Stimulated activated CD8-positive, alpha-beta memory T cell treated with anti-CD3 and anti-CD28 coated beads, Interleukin-7, amount 100 ng/mL, for 1 hour (primary cell): ENCODE data around the gene ZNF791.
A peak's percentile ranks its signal among the peaks of the same experiment; 100 is the strongest.
"Not testable (repeated sequence)": the region's sequence is repeated elsewhere in the genome, so short reads cannot be mapped to it uniquely, and the experiment has no call there.

Experiments used
- DNase-seq, 2 donors: peaks; one replicate each; pipeline ENCODE4 v3.0.0-alpha.2; 2020; ENCODE audit warnings: low read depth in 2 of 2

ZNF791 gene

DNA sequence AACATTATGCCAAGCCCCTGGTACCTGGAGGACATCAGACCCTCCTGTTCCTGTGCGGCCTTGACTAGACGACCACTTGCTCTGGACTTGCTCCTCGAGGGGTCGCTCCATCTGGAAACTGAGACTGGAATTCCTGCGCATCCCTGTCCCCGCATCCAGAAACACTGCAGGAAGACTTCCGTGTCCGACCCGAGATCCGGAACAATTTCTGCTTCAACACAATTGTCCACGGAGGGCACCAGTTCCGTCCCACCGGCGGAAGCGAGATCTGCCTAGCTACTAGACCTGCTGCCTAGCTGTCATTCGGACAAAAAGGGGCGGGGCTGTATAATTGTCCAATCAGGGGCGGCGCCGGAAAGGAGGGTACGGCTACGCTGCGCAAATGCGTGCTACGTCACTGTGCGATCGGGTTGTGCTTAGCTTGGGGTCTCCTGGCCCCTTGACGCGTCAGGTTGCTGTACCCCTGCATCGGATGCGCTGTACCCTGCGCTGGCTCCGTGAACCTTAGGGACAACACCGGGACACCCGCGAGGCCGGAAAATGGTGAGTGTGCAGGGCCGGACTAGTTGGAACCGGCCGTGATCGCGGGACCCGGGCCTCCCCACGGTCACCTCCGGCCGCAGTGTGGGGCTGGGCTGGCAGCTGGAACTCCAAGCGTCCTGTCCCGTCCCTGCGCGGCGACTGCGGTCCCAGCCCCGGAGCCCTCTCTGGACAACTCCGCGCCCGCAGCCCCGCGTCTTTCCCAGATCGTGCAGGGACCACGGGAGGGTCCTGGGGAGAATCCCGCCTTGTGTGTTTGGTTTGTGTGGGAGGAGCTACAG is at the start of gene ZNF791, which contains the start of gene ZNF490:
ZNF791 (plus strand) TSS at position 381 of the 821 bp plus-strand sequence; CDS start at position 541, 160 bp downstream.
ZNF490 (minus strand) TSS at position 274 of the 821 bp plus-strand sequence; CDS start at position 141, 133 bp downstream.
- DNase-seq, result peak; percentile 89 to 93

DNA sequence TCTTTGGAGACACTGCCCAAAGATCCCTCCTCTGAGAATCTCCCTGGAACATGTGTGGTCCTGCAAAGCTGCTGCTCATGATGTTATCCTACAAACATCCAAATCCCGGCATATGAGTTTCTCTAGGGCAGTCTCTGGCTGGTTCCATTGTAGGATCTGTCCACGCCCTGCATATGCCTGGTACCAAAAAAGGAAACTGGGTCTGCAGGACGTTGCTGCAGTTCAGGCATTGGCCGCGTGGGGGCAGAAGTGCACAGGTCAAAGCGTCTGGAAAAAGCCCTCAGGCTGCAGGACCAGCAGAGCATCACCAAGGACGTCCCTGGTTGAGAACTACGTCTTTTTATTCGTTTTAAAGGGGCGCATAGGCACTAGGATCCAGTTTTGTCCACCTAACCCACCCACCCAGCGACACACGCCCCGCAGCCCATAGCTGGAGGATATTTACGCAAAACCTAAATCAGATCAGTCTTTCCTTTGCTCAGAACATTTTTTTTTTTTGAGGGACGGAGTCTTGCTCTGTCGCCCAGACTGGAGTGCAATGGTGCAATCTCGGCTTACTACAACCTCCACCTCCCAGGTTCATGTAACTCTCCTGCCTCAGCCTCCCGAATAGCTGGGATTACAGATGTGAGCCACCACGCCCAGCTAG is 46.6 kb upstream of the ZNF791 start:
- peak; percentile 82 to 94 for DNase-seq

DNA sequence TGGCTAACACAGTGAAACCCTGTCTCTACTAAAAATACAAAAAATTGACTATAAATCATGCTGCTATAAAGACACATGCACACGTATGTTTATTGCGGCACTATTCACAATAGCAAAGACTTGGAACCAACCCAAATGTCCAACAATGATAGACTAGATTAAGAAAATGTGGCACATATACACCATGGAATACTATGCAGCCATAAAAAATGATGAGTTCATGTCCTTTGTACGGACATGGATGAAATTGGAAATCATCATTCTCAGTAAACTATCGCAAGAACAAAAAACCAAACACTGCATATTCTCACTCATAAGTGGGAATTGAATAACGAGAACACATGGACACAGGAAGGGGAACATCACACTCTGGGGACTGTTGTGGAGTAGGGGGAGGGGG is 44.3 kb upstream of the ZNF791 start:
- DNase-seq, result not testable (repeated sequence)

DNA sequence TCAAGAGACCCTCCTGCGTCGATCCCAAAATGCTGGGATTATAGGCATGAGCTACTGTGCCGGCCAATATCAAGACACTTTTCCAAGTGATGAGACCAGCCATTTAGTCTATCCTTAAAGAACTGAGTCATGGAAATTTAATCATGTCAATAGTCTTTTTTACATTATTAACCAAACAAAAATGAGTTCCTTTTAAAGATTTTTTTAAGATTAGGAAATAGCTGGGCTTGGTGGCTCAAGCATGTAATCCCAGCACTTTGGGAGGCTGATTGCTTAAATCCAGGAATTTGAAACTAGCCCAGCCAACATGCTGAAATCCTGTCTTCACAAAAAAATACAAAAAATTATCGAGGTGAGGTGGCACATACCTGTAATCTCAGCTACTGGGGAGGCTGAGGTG is 42.8 kb upstream of the ZNF791 start:
- no peak for DNase-seq

DNA sequence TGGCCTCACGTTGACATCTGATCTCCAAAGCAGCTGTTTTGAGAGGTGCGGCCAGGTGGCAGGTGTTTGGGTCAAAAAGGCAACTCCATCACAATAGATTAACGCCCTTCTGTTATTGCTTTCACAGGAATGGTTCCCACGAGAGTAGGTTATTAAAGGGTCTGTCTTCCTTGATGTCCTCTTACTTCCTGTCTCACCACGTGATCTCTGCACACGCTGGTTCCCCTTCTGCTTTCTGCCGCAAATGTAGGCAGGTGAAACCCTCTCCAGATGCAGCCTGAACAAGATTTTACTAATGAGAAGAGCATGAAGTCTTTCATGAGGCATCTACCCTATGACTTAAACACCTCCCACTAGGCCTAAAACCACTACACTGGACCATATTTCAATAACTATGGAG is 36.7 kb upstream of the ZNF791 start:
- DNase-seq, result no peak

DNA sequence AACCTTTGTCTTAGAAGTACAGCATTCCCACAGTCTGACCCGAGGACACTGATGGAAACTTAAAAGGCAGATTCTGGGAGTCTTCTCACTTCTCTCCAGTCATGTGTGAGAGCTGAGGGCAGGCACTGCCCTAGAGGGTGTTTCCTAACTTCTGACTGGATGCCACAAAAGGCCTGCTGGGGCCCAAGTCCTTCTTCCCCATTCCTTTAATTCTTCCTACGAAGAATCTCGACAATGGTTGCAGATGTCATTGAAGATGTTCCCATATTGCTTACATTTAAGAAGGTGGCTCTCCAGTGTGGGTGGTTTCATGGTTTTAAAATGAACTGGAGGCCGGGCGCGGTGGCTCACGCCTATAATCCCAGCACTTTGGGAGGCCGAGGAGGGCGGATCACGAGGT is 32.1 kb upstream of the ZNF791 start:
- no peak for DNase-seq

DNA sequence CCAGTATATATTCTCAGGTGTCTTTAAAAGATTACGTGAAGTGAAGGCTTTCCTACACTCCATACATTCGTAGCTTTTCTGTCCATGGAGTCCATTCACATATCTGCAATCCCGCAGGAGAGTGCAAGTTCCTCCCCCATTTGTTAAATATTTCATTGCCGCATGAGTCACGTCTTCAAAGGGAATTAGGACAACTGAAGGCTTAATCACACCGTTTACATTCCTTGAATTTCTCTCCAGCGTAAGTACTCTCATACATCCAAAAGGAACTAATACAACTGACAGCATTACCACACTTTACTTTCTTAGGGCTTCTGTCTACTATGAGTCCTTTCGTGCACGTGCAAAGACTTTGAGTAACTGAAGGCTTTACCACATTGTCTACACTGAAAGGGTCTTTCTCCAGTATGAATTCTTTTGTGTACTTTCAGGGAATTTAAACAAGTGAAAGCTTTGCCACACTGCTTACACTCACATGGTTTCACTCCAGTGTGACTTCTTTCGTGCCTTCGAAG is 30.5 kb upstream of the ZNF791 start:
- no peak for DNase-seq

DNA sequence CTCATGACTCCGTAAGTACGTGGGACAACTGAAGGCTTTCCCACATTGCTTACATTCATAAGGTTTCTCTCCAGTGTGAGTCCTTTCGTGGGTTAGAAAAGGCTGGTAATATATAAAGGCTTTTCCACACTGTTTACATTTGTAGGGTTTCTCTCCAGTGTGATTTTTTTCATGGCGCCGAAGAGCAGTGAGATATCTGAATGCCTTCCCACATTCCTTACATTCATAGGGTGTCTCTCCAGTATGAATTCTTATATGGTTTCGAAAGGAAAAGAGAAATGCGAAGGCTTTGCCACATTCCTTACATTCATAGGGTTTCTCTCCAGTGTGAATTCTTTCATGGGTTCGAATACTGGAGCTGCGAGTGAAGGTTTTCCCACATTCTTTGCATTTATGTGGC is 29.6 kb upstream of the ZNF791 start:
- no peak for DNase-seq

DNA sequence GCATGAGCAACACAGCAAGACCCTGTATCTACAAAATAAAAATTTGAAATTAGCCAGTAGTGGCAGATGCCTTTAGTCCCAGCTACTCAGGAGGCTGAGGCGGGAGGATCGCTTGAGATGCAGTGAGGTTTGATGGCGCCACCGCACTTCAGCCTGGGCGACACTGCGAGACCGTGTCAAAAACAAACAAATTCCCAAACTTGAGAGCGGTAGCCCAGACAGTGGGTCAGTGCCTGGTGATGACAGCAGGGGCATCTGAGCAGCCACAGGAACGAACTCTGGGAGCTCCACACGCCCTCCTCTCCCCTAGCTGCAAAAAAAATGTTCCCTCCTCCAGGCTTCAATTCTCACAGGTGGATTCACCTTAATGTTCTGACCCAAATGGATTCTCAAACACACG is 14.2 kb upstream of the ZNF791 start:
- no peak for DNase-seq

DNA sequence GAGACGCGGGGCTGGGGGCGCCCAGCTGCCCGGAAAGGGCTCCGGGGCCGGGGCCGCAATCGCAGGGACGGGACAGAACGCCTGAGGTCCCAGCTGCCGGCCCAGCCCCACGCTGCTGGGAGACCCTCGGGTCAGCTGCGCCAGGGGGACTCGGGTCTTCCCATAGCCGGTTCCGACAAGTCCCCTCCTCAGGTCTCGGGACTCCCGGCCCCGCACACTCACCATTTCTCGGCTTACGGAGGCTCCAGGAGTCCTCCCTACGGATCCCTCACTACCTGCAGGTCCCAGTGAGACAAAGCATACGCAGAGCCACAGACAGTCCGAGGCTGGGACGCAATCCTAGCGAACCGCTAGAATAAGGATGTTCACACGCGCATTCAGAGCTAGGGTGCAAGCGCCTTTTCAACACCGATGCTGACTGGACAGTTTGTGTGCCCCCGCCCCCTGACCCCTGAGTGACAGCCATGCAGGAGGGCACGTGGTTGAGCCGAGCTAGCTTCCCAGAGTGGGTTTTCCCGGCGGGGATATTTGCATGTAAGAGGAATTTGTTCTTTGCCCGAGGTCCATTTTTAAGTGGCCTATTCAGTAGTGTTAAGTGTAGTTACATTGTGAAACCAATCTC is 13.7 kb upstream of the ZNF791 start:
- DNase-seq, result no peak

DNA sequence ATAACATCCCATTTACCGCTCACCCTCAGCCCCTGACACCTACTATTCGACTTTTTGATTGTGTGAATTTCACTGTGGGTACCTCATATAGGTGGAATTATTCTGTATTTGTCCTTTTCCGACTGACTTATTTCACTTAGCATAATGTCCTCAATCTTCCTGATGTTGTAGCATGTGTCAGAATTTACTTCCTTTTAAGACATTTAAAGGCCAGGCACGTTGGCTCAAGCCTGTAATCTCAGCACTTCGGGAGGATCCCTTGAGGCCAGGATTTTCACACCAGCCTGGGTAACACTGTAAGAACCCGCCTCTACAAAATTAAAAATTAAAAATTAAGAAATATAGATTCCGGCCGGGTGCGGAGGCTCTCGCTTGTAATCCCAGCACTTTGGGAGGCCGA is 13.1 kb upstream of the ZNF791 start:
- DNase-seq, result no peak

DNA sequence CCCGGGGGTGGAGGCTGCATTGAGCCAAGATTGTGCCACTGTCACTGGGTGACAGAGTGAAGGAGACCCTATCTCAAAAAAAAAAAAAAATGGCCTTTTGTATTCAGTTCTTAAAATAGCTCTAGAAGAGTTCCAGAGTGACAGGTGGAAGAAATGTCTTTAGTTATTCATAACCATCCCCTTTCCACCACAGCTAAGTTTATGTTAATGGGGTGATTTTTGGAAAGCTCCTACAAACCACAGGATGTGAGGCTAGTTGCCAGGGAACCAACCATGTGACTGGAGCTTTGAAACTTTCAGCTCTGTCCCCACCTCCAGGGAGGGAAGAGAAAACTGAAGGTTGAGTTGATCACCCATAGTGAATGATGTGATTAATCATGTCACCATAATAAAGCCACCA is 7.0 kb upstream of the ZNF791 start:
- DNase-seq, result no peak

DNA sequence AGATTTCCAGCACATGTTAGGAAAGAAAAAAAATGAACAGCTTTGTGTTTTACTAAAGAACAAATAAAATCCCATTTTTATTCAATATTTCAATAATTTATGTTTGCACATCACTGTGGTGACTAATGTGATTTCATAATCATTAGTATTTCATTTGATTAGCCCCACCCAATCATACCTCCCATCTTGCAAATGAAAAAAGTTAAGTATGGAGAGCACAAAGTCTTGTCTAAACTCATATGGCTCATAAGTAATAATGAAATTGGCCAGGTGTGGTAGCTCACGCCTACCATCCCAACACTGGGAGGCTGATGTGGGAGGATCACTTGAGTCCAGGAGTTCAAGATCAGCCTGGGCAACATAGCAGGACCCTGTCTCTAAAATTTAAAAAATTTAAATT is 3.9 kb upstream of the ZNF791 start:
- no peak for DNase-seq

DNA sequence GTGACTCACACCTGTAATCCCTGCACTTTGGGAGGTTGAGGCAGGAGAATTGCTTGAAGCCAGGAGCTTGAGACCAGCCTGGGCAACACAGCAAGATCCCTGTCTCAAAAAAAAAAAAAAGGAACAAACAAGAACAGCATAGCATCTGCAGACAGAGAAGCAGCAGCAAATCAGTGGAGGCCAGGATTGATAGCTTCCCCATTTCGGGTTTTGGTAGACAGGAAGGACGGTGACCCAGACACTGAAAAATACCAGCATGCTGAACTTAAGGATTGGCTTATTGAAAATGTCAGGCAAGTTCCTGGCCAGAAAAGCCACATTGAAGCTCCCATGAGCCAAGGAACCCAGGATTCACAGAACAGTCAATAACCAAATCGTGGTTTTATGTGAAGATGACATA is 3.1 kb upstream of the ZNF791 start:
- no peak for DNase-seq

DNA sequence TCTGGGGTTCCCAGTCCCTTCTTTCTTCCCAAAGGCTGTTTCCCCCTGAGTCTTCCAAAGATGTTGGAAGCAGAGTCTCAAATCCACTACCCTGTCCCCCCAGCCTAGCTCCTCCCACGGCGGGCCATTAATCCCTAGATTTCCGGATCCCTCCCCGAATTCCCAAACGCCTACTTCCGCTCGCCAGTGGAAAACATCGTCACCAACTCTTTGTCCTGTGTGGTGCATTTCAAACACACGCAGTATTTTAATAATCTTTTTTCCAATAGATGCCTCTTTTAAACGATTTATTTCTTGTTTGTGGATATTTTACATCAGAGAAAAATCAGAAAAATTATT is 610 bp downstream of the ZNF791 start:
- DNase-seq, result no peak

DNA sequence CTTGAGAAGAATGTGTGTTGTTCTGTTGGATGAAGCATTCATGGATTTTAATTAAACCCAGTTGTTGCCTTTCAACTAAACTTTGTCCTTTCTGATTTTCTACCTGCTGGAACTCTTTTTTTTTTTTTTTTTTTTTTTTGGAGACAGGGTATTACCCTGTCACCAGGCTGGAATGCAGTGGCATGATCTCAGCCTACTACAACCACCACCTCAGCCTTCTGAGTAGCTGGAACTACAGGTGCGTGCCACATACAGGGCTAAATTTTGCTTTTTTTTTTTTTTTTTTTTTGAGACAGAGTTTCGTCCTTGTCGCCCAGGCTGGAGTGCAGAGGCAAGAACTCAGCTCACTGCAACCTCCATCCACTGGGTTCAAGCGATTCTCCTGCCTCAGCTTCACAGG is 6.9 kb downstream of the ZNF791 start:
- DNase-seq, result no peak

DNA sequence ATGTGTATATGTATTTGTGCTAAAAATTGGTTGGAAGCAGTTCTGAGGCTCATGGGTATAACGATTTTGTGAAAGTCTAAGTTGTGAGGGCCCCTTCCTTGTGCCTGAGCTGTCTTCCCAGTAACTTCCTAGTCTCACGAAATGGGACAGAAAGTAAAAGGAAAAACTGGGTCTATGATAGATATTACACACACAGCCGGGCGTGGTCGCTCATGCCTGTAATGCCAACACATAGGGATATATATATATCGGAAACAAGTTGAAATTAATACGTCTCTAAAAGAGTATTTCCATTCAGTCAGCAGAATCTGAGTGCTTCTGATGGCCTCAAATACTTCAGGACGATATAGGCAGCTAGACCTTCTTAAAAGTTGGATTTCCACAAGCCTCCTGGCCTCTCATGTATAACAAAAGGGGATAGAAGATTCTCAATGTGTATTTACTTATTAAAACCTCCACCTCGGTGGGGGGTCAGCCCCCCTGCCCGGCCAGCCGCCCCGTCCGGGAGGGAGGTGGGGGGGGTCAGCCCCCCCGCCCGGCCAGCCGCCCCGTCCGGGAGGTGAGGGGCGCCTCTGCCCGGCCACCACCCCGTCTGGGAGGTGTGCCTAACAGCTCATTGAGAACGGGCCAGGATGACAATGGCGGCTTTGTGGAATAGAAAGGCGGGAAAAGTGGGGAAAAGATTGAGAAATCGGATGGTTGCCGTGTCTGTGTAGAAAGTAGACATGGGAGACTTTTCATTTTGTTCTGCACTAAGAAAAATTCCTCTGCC is 10.7 kb downstream of the ZNF791 start:
- DNase-seq, result not testable (repeated sequence)

DNA sequence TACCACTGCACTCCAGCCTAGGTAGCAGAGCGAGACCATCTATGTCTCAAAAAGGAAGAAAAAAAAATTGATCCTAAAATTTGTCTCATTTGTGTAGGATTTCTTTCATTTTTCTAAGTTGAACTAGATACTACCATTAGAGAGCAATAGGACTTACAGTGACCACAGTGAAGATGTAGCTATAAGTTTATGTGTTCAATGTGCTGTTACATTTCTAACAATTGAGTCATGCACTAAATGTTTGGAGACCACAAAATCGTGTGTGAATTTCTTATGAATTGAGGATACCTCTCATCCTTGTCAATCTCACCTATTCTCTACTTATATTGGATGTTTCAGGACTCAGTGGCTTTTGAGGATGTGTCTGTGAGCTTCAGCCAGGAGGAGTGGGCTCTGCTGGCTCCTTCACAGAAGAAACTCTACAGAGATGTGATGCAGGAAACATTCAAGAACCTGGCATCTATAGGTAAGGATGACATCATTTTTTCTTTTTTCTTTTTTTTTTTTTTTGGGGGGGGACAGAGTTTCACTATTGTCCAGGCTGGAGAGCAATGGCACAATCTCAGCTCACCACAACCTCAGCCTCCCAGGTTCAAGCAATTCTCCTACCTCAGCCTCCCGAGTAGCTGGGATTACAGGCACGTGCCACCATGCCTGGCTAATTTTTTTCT is 12.8 kb downstream of the ZNF791 start:
- no peak for DNase-seq

DNA sequence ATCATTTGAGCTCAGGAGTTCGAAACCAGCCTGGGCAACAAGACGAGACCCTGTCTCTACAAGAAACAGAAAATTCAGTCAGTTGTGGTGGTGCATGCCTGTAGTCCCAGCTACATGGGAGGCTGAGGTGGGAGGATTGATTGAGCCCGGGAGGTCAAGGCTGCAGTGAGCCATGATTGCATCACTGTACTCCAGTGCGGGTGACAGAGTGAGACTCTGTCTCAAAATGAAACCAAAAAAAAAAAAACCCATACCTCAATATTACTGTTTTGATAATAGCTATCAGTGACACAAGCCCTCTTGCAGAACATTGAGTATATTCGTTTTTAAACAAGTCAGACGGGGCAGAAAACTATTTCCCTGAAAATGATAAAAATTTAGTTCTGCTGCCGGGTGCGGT is 16.2 kb downstream of the ZNF791 start:
- DNase-seq, result no peak

DNA sequence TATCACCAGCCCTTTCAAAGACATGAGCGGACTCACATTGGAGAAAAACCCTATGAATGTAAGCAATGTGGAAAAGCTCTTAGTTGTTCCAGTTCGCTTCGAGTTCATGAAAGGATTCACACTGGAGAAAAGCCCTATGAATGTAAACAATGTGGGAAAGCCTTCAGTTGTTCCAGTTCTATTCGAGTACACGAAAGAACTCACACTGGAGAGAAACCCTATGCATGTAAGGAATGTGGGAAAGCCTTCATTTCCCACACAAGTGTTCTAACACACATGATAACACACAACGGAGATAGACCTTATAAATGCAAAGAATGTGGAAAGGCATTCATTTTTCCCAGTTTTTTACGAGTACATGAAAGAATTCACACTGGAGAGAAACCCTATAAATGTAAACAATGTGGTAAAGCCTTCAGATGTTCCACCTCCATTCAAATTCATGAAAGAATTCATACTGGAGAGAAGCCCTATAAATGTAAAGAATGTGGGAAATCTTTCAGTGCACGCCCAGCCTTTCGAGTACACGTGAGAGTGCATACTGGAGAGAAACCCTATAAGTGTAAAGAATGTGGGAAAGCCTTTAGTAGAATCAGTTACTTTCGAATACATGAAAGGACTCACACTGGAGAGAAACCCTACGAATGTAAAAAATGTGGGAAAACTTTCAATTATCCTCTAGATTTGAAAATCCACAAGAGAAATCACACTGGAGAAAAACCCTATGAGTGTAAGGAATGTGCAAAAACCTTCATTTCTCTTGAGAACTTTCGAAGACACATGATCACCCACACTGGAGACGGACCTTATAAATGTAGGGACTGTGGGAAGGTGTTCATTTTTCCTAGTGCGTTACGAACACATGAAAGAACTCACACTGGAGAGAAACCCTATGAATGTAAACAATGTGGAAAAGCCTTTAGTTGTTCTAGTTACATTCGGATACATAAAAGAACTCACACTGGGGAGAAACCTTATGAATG is 17.6 kb downstream of the ZNF791 start:
- no peak for DNase-seq
